ENCODE data around the gene KCNH5.

KCNH5 gene

DNA sequence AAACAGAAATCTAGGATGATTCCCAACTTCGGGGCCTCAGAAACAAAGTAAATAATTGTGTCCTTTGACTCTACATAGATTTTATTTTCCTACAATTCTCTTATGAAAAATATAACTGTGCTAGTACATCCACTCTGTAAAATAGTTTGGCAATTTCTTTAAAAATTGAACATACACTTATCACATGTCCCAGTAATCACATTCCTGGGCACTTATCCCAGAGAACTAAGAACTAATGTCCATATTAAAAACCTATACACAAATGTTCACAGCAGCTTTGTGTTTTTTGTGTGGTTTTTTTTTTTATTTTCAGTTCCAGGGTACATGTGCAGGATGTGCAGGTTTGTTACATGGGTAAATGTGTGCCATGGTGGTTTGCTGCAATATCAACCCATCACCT, 99.0 kb downstream of the KCNH5 start:
- Histone ChIP-seq H3K36me3 (ENCODE audit: control insufficient read depth in 5 of 5, insufficient read depth in 5 of 5, low read length in 5 of 5) (no peaks in the 10 kb centered on the region), H3K27ac (ENCODE audit: low read depth, low read length) (no peak overlapping the region), H3K27me3 (ENCODE audit: control insufficient read depth in 5 of 5, insufficient read depth in 4 of 5, low read length in 5 of 5) (no peaks in the 10 kb centered on the region), H3K9ac (ENCODE audit: low read length in 5 of 5) (no peak overlapping the region), H3K9me3 (ENCODE audit: control insufficient read depth in 5 of 5, low read length in 5 of 5) (no peaks in the 10 kb centered on the region), H3K4me3 (ENCODE audit: low read depth in 1 of 5, low read length in 5 of 5) (no peak overlapping the region), H3K4me1 (ENCODE audit: control insufficient read depth in 5 of 5, insufficient read depth in 5 of 5, low read length in 5 of 5) (no peaks in the 10 kb centered on the region)

DNA sequence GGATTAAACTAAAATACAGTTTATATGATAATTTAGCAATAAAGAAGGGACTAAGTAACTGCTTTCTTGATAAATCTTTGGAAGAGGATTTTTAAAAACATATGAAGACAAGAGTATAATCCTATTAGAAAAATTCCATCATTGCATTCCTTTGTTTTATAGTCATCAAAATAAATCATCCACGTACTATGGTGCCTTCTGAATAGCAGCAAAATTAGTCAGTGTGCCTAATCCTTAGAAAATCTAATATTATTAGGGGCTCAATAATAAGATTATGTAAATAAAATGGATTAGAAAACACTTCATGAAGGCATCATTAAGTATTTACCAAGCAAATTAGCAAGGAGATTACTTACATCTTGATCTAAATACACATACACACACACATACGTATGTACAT, 102.1 kb downstream of the KCNH5 start:
- no peaks in the 10 kb centered on the region for H3K9me3 ChIP-seq (ENCODE audit: control insufficient read depth in 5 of 5, low read length in 5 of 5)
- no peaks in the 10 kb centered on the region for H3K27me3 ChIP-seq (ENCODE audit: control insufficient read depth in 5 of 5, insufficient read depth in 4 of 5, low read length in 5 of 5)
- no peak overlapping the region for H3K4me3 ChIP-seq (ENCODE audit: low read depth in 1 of 5, low read length in 5 of 5)
- no peaks in the 10 kb centered on the region for H3K4me1 ChIP-seq (ENCODE audit: control insufficient read depth in 5 of 5, insufficient read depth in 5 of 5, low read length in 5 of 5)
- no peak overlapping the region for H3K9ac ChIP-seq (ENCODE audit: low read length in 5 of 5)
- H3K27ac ChIP-seq (ENCODE audit: low read depth, low read length) = no peak overlapping the region
- H3K36me3 ChIP-seq (ENCODE audit: control insufficient read depth in 5 of 5, insufficient read depth in 5 of 5, low read length in 5 of 5) = no peaks in the 10 kb centered on the region

DNA sequence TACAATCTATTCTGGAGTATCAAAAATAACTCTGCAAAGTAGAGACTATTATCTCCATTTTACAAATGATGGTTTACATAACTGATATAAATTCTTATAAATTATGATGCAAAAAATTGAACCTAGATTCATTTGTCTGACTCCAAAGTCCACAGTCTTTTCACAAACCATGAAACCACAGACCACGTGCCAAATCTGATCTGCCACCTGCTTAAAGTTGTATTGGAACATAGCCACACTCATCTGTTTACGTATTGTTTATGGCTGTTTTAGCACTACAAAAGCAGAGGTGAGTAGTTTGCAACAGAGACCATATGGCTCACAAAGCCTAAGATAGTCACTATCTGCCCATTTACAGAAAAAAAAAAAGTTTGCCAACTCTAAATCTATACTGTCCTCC, 105.3 kb downstream of the KCNH5 start:
- Histone ChIP-seq H3K9me3 (ENCODE audit: control insufficient read depth in 5 of 5, low read length in 5 of 5) (no peaks in the 10 kb centered on the region), H3K9ac (ENCODE audit: low read length in 5 of 5) (no peak overlapping the region), H3K4me3 (ENCODE audit: low read depth in 1 of 5, low read length in 5 of 5) (no peak overlapping the region), H3K27me3 (ENCODE audit: control insufficient read depth in 5 of 5, insufficient read depth in 4 of 5, low read length in 5 of 5) (no peaks in the 10 kb centered on the region), H3K4me1 (ENCODE audit: control insufficient read depth in 5 of 5, insufficient read depth in 5 of 5, low read length in 5 of 5) (no peaks in the 10 kb centered on the region), H3K27ac (ENCODE audit: low read depth, low read length) (no peak overlapping the region), H3K36me3 (ENCODE audit: control insufficient read depth in 5 of 5, insufficient read depth in 5 of 5, low read length in 5 of 5) (no peaks in the 10 kb centered on the region)

DNA sequence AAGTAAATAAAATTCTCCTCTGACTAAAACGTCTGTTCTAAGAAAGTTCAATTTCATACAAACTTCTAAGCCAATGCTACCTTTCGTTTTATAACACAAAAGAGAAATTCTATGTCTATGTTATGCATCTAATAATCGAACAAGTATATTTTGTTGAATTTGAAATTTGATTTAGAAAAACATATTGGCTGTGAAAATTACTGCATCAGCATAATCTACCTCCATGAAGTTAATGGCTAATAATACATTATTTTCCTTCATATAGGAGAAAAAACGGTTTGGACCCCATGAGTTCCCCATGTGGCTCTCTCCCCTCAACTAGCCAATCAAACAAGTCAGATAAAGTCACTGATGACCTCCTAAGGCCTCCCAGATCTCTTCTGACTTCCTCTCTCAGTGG, 106.5 kb downstream of the KCNH5 start:
- H3K9me3 ChIP-seq (ENCODE audit: control insufficient read depth in 5 of 5, low read length in 5 of 5) = no peaks in the 10 kb centered on the region
- no peaks in the 10 kb centered on the region for H3K36me3 ChIP-seq (ENCODE audit: control insufficient read depth in 5 of 5, insufficient read depth in 5 of 5, low read length in 5 of 5)
- H3K27ac ChIP-seq (ENCODE audit: low read depth, low read length) = no peak overlapping the region
- H3K9ac ChIP-seq (ENCODE audit: low read length in 5 of 5) = no peak overlapping the region
- no peak overlapping the region for H3K4me3 ChIP-seq (ENCODE audit: low read depth in 1 of 5, low read length in 5 of 5)
- H3K27me3 ChIP-seq (ENCODE audit: control insufficient read depth in 5 of 5, insufficient read depth in 4 of 5, low read length in 5 of 5) = no peaks in the 10 kb centered on the region
- H3K4me1 ChIP-seq (ENCODE audit: control insufficient read depth in 5 of 5, insufficient read depth in 5 of 5, low read length in 5 of 5) = no peaks in the 10 kb centered on the region

DNA sequence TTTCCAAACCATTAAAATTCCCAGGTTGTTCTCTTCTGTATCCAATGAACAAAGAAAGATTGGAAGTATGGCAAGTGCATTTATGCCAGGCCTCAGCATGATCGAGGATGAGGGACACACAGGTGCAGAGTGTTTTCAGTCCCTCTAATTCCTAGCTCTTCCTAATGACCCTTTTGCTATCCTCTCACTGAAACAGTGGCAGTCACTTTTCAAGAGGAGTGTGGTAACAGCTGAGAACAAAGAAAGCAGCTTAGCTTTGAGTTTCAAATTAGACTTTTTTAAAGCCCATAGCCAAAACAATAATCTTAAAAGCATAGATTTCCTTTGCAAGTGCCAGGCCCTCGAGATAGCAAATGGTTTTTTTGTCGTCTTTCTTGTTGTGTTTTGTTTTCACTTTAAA, 110.8 kb downstream of the KCNH5 start:
- H3K4me3 ChIP-seq (ENCODE audit: low read depth in 1 of 5, low read length in 5 of 5) = no peak overlapping the region
- no peaks in the 10 kb centered on the region for H3K36me3 ChIP-seq (ENCODE audit: control insufficient read depth in 5 of 5, insufficient read depth in 5 of 5, low read length in 5 of 5)
- H3K27me3 ChIP-seq (ENCODE audit: control insufficient read depth in 5 of 5, insufficient read depth in 4 of 5, low read length in 5 of 5) = no peaks in the 10 kb centered on the region
- peaks cover 0 to 4% (median 0%) of the 10 kb centered on the region in 5 donors for H3K9me3 ChIP-seq (ENCODE audit: control insufficient read depth in 5 of 5, low read length in 5 of 5)
- no peaks in the 10 kb centered on the region for H3K4me1 ChIP-seq (ENCODE audit: control insufficient read depth in 5 of 5, insufficient read depth in 5 of 5, low read length in 5 of 5)
- H3K9ac ChIP-seq (ENCODE audit: low read length in 5 of 5) = no peak overlapping the region
- H3K27ac ChIP-seq (ENCODE audit: low read depth, low read length) = no peak overlapping the region

DNA sequence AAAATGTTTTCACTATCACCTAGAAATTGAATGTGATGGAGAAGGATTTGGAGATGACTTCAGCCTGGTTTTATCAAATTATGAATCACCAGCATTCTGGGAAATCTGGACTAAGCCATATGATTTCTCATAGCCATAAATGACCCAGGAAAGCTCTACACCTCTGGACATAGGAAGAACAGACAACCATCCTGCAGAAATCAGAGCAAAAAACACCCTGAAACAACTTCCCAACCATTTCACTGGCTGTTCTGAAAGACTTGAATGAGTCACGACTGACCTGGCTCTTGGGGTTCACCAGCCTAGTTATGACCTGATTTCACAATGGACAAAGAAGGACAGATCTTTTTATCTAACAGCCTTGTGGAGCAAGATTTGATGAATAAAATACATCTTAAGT, 123.8 kb downstream of the KCNH5 start:
- no peaks in the 10 kb centered on the region for H3K36me3 ChIP-seq (ENCODE audit: control insufficient read depth in 5 of 5, insufficient read depth in 5 of 5, low read length in 5 of 5)
- no peaks in the 10 kb centered on the region for H3K27me3 ChIP-seq (ENCODE audit: control insufficient read depth in 5 of 5, insufficient read depth in 4 of 5, low read length in 5 of 5)
- H3K4me1 ChIP-seq (ENCODE audit: control insufficient read depth in 5 of 5, insufficient read depth in 5 of 5, low read length in 5 of 5) = no peaks in the 10 kb centered on the region
- no peak overlapping the region for H3K27ac ChIP-seq (ENCODE audit: low read depth, low read length)
- peaks cover 0 to 5% (median 0%) of the 10 kb centered on the region in 5 donors for H3K9me3 ChIP-seq (ENCODE audit: control insufficient read depth in 5 of 5, low read length in 5 of 5)
- no peak overlapping the region for H3K9ac ChIP-seq (ENCODE audit: low read length in 5 of 5)
- no peak overlapping the region for H3K4me3 ChIP-seq (ENCODE audit: low read depth in 1 of 5, low read length in 5 of 5)

DNA sequence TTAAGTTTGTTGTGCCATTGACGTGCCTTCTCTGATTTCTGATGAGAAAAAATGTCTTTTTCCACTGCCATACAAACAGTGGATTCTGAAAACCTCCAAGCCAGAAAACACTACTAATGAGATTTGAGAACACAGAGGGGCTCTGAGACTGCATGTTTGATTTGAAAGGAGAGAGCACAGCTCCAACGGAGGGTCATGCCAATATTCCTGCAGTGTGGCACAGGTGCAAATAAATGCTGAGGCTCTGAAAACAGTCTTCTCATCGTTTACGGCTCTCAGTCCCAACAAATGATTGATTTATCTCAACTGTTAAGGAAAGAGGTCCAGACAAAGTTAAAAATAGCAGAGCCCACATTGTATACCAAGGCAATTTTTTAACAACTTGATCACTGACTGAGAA, 128.7 kb downstream of the KCNH5 start:
- Histone ChIP-seq H3K4me1 (ENCODE audit: control insufficient read depth in 5 of 5, insufficient read depth in 5 of 5, low read length in 5 of 5) (no peaks in the 10 kb centered on the region), H3K9ac (ENCODE audit: low read length in 5 of 5) (no peak overlapping the region), H3K27me3 (ENCODE audit: control insufficient read depth in 5 of 5, insufficient read depth in 4 of 5, low read length in 5 of 5) (no peaks in the 10 kb centered on the region), H3K4me3 (ENCODE audit: low read depth in 1 of 5, low read length in 5 of 5) (no peak overlapping the region), H3K9me3 (ENCODE audit: control insufficient read depth in 5 of 5, low read length in 5 of 5) (no peaks in the 10 kb centered on the region), H3K27ac (ENCODE audit: low read depth, low read length) (no peak overlapping the region), H3K36me3 (ENCODE audit: control insufficient read depth in 5 of 5, insufficient read depth in 5 of 5, low read length in 5 of 5) (no peaks in the 10 kb centered on the region)

DNA sequence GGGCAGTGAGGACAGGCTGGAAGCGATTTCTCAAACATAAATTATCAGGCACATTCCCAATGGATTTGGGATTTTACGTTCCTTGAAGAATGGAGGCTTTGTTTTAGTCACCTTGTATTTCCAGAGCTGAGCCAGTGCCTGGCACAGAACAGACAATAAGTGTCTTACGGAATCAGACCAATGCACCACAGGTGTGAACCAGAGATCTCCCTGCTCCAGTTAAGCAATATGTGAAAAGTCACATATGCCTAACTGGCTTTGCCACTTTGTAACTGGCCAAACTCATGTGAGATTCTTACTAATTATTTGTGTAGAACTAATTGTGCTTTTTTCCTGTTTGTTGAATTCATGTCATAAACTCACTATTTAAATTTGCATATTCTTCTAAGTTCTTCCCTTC, 130.4 kb downstream of the KCNH5 start:
- no peak overlapping the region for H3K27ac ChIP-seq (ENCODE audit: low read depth, low read length)
- no peak overlapping the region for H3K4me3 ChIP-seq (ENCODE audit: low read depth in 1 of 5, low read length in 5 of 5)
- H3K4me1 ChIP-seq (ENCODE audit: control insufficient read depth in 5 of 5, insufficient read depth in 5 of 5, low read length in 5 of 5) = no peaks in the 10 kb centered on the region
- H3K9me3 ChIP-seq (ENCODE audit: control insufficient read depth in 5 of 5, low read length in 5 of 5) = no peaks in the 10 kb centered on the region
- no peaks in the 10 kb centered on the region for H3K36me3 ChIP-seq (ENCODE audit: control insufficient read depth in 5 of 5, insufficient read depth in 5 of 5, low read length in 5 of 5)
- H3K9ac ChIP-seq (ENCODE audit: low read length in 5 of 5) = no peak overlapping the region
- H3K27me3 ChIP-seq (ENCODE audit: control insufficient read depth in 5 of 5, insufficient read depth in 4 of 5, low read length in 5 of 5) = no peaks in the 10 kb centered on the region

DNA sequence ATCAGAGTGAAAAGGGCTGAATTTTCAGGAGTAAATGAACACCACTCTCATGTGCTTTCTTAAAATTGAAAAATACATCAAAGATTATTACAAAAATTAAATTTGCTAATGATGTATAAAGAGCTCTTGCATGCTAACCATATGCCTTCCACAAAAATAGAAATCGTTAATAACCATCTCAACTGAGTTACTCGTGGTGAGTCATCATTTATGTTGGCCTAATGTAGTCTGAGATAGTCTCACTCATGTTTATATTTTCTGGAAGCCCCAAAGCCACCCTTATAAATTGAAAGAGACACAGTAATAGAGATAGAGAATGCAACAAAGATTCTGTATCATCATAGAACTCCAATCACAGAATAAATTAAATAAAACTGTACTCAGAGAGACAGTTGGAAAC, 131.2 kb downstream of the KCNH5 start:
- Histone ChIP-seq H3K36me3 (ENCODE audit: control insufficient read depth in 5 of 5, insufficient read depth in 5 of 5, low read length in 5 of 5) (no peaks in the 10 kb centered on the region), H3K9me3 (ENCODE audit: control insufficient read depth in 5 of 5, low read length in 5 of 5) (no peaks in the 10 kb centered on the region), H3K27ac (ENCODE audit: low read depth, low read length) (no peak overlapping the region), H3K27me3 (ENCODE audit: control insufficient read depth in 5 of 5, insufficient read depth in 4 of 5, low read length in 5 of 5) (no peaks in the 10 kb centered on the region), H3K4me3 (ENCODE audit: low read depth in 1 of 5, low read length in 5 of 5) (no peak overlapping the region), H3K4me1 (ENCODE audit: control insufficient read depth in 5 of 5, insufficient read depth in 5 of 5, low read length in 5 of 5) (no peaks in the 10 kb centered on the region), H3K9ac (ENCODE audit: low read length in 5 of 5) (no peak overlapping the region)

DNA sequence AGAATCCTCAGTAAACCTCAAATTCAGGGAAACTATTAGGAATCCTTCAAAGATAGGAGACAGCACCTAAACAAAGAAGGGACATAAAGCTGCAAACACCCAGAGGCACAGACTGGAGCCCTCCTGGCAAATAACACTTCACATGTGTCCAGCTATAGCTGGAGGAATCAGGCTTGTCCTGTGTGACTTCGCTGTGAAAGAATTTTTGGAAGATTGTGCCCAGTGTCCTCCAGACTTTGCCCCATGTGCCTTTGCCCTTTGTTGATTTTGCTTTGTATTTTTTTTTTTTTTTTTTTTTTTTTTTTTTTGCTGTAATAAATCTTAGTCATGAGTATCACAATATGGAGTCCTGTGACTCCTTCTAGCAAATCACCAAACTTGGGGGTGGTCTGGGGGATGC, 136.8 kb downstream of the KCNH5 start:
- no peak overlapping the region for H3K27ac ChIP-seq (ENCODE audit: low read depth, low read length)

DNA sequence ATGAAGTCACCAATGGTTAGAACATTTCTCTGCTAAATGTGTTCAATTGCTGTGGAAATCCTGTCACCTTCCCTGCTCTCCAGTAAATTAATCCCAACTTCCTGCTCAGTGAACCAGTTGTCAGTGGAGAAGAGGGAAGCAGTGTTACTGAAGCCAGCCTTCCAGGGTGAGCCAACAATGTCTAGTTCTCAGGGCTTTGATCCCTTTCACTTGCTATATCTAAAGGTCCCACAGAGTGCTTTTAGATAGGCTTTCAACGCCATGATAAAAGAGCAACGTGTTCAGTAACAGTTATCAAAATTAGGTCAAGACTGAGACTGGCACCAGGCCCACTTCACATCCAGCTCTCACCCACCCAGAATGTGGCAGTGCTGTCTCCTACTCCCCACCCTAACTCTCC, 139.7 kb downstream of the KCNH5 start:
- H3K27ac ChIP-seq (ENCODE audit: low read depth, low read length) = no peak overlapping the region
- no peaks in the 10 kb centered on the region for H3K27me3 ChIP-seq (ENCODE audit: control insufficient read depth in 5 of 5, insufficient read depth in 4 of 5, low read length in 5 of 5)
- H3K4me3 ChIP-seq (ENCODE audit: low read depth in 1 of 5, low read length in 5 of 5) = no peak overlapping the region
- H3K36me3 ChIP-seq (ENCODE audit: control insufficient read depth in 5 of 5, insufficient read depth in 5 of 5, low read length in 5 of 5) = no peaks in the 10 kb centered on the region
- no peak overlapping the region for H3K9ac ChIP-seq (ENCODE audit: low read length in 5 of 5)
- H3K9me3 ChIP-seq (ENCODE audit: control insufficient read depth in 5 of 5, low read length in 5 of 5) = peaks cover 0 to 2% (median 0%) of the 10 kb centered on the region in 5 donors
- H3K4me1 ChIP-seq (ENCODE audit: control insufficient read depth in 5 of 5, insufficient read depth in 5 of 5, low read length in 5 of 5) = no peaks in the 10 kb centered on the region

More for the DNA sequence above, 136.8 kb downstream of the KCNH5 start:
- Histone ChIP-seq H3K27me3 (ENCODE audit: control insufficient read depth in 5 of 5, insufficient read depth in 4 of 5, low read length in 5 of 5) (no peaks in the 10 kb centered on the region), H3K4me3 (ENCODE audit: low read depth in 1 of 5, low read length in 5 of 5) (no peak overlapping the region), H3K4me1 (ENCODE audit: control insufficient read depth in 5 of 5, insufficient read depth in 5 of 5, low read length in 5 of 5) (no peaks in the 10 kb centered on the region), H3K9ac (ENCODE audit: low read length in 5 of 5) (no peak overlapping the region), H3K36me3 (ENCODE audit: control insufficient read depth in 5 of 5, insufficient read depth in 5 of 5, low read length in 5 of 5) (no peaks in the 10 kb centered on the region), H3K9me3 (ENCODE audit: control insufficient read depth in 5 of 5, low read length in 5 of 5) (no peaks in the 10 kb centered on the region)
